CD4-positive, alpha-beta T cell treated with Interleukin-12 subunit alpha and Interleukin-12 subunit beta, for 1 hour (primary cell): ENCODE results near the gene RPAP2.
"Not testable (repeated sequence)": the region's sequence is repeated elsewhere in the genome, so short reads cannot be mapped to it uniquely, and the experiment has no call there.

Source experiments
- DNase-seq: peaks from one replicate; pipeline ENCODE4 v3.0.0-alpha.2; 2020

The RPAP2 gene

GRCh38 chr1:92298573-92299476 is at the start of gene RPAP2, which contains the start of gene GLMN:
Gene RPAP2, plus strand, starts transcription at chr1:92299059. Its CDS starts 15 bp downstream, at chr1:92299074.
Gene GLMN, minus strand, starts transcription at chr1:92298987. Its CDS starts 988 bp downstream, at chr1:92297999.
- peak; percentile 77 for DNase-seq

GRCh38 chr1:92254714-92255113 is 44.1 kb upstream of the RPAP2 start:
- not testable (repeated sequence) for DNase-seq

- no peak for DNase-seq
Measured at GRCh38 chr1:92259350-92259749, 39.5 kb upstream of the RPAP2 start.

DNA sequence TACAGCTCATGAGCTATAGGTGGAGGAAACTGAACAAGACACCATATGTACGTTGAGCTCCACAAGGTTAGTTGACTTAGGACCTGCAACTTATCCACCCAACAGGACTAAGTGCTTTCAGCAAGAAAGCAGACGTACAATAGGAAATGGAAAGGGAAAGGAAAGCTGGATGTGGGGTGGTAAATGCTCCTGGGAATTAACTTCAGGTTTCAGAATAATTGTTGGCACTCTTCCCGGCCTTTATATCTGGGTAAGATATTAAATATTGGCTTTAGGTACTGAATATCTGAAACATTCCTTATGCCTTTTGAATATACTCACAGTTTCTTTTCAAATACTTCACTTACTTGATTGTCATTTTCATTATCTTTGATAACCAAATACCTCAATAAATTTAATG is 36.3 kb upstream of the RPAP2 start:
- DNase-seq = no peak

- no peak for DNase-seq
Measured at GRCh38 chr1:92273039-92273438, 25.8 kb upstream of the RPAP2 start.

DNA sequence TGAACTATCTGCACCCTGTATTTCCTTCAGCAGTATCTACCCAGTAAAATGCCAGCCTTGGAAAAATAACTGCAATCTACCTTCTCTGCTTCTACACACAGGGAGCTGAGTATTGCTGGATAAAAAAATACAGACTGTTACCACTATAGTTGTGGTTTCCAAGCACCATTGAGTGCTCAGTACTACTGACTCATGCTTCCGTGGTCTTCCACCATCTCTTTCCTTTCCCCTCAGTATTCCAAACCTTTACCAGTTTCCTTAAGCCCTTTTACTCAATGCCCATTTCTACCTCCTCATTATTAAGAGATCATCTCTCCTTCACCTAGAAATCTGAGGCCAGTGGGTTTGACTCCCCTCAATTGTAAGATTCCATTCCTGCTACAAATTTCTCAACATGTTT is 23.9 kb upstream of the RPAP2 start:
- no peak for DNase-seq

DNA sequence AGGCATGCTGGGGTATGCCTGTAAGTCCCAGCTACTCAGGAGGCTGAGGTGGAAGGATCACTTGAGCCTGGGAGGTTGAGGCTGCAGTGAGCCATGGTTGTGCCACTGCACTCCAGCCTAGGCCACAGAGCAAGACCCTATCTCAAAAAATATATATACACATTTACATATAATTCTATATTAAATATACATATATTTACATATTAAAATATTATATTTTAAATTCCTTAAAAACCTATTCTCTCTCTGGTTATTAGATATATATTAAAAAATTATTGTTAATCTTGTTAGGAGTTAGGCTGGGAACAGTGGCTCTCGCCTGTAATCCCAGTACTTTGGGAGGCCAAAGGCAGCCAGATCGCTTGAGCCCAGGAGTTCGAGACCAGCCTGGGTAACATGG is 22.8 kb upstream of the RPAP2 start:
- DNase-seq = no peak

GRCh38 chr1:92277105-92277723 is 21.6 kb upstream of the RPAP2 start:
- DNase-seq = no peak

DNA sequence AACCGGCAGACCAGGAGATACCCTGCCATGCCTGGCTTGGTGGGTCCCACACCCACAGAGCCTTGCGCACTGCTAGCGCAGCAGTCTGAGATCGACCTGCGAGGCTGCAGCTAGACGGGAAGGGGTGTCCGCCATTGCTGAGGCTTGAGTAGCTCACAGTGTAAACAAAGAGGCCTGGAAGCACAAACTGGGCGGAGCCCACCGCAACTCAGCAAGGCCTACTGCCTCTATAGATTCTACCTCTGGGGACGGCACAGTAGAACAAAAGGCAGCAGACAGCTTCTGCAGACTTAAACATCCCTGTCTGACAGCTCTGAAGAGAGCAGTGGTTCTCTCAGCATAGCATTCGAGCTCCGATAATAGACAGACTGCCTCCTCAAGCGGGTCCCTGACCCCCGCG is 19.1 kb upstream of the RPAP2 start:
- DNase-seq = not testable (repeated sequence)

- not testable (repeated sequence) for DNase-seq
Measured at GRCh38 chr1:92281411-92281810, 17.4 kb upstream of the RPAP2 start.

GRCh38 chr1:92291372-92291999 is 7.4 kb upstream of the RPAP2 start:
- DNase-seq = peak; percentile 45

DNA sequence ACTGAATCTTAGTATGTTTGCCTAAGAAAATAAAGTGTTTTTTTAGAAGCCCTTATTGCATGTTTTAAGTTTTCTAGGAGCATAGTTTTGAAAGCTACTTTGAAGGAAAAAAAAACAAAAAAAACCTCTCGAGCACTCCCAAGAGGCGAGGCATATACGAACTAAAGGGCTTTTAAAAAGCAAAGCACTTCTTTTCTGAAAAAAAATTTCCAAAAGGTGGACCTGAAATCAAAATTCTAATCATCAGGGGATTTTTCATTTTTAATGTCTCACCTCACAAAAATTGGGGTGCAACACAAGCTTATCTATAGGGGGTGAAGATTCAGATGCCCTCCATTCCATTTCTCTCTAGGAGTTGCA is 666 bp upstream of the RPAP2 start:
- DNase-seq = no peak

DNA sequence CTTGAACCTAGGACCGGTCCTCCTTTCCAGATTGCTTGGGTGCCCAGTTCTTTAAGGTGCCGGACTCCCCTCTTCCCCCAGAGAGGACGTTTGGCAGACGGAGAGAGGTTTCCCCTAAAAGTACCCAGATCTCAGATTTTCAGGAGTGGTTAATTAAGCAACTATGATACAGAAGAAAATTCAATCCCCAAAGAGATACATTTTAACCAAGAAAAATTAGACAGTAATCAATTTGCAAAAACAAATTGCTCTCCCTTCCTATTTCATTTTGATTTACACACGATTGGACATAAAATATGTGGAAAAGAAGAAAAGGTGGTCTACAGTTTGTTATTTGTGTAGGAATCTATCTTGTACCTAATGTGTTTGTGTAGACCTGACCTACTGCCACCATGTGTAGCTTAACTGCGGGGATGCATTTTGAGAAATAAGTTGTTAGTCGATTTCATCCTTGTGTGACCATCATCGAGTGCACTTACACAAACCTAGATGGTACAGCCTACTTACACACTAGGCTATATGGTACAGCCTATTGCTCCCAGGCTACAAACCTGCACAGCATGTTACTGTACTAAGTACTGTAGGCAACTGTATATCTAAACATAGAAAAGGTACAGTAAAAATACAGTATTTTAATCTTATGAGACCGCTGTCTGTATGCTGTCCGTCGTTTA is 755 bp downstream of the RPAP2 start:
- no peak for DNase-seq

GRCh38 chr1:92301021-92301420 is 2.2 kb downstream of the RPAP2 start:
- DNase-seq = no peak

DNA sequence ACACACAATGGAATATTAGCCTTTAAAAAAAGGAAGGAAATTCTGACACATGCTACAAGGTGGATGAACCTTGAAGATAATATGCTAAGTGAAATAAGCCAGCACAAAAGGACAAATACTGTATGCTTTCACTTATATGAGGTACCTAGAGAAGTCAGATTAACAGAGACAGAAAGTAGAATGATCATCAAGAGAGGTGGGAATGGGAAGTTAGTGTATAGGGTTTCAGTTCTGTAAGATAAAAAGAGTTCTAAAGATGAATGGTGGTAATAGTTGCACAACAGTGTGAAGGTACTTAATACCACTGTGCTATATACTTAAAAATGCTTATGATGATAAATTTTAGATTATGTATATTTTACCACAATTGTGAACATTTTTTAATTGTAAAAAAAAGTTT is 7.2 kb downstream of the RPAP2 start:
- no peak for DNase-seq

GRCh38 chr1:92307980-92308379 is 9.1 kb downstream of the RPAP2 start:
- DNase-seq = no peak

- DNase-seq = peak; percentile 58
Measured at GRCh38 chr1:92310185-92310597, 11.3 kb downstream of the RPAP2 start.

- DNase-seq = no peak
Measured at GRCh38 chr1:92314024-92314423, 15.2 kb downstream of the RPAP2 start.

- peak; percentile 72 for DNase-seq
Measured at GRCh38 chr1:92315766-92316599, 17.1 kb downstream of the RPAP2 start.

GRCh38 chr1:92317836-92318493 is 19.1 kb downstream of the RPAP2 start:
- DNase-seq = peak; percentile 50
